Lung (tissue), 12 donors: ENCODE results near the gene MTHFD2. TPM values are rescaled to one million over a fixed set of nuclear protein-coding genes. Genes with fewer than 3 reads are reported as not detected.

ENCODE experiments used
- ATAC-seq: fragments of 200-7000 bp; cut with Tn5 transposase; one replicate; pipeline ENCODE4 v1.9.1; 2020; ENCODE audit warnings: moderate number of reproducible peaks; ENCODE audit not compliant: insufficient read depth, low FRiP score
- DNase-seq, 3 donors: peaks; one replicate each; pipeline ENCODE4 v3.0.0-alpha.2; 2013 to 2017
- H3K27ac ChIP-seq, 2 donors: one replicate each; pipeline ENCODE4 v1.5.1; 2013; ENCODE audit warnings: mild to moderate bottlenecking in 2 of 2, moderate library complexity in 2 of 2, control low read depth in 1 of 2, inconsistent platforms in 1 of 2, low read depth in 1 of 2, low read length in 1 of 2
- H3K27me3 ChIP-seq, 3 donors: one replicate each; pipeline ENCODE4 v1.5.1; 2013; ENCODE audit warnings: low read length in 2 of 3; ENCODE audit not compliant: control insufficient read depth in 3 of 3, insufficient read depth in 3 of 3
- H3K36me3 ChIP-seq, 4 donors: one replicate each; pipeline ENCODE4 v1.5.1; 2013; ENCODE audit warnings: low read length in 4 of 4, mild to moderate bottlenecking in 1 of 4, moderate library complexity in 1 of 4; ENCODE audit not compliant: control insufficient read depth in 4 of 4, insufficient read depth in 4 of 4
- H3K4me1 ChIP-seq, 5 donors: one replicate each; pipeline ENCODE4 v1.5.1; 2013; ENCODE audit warnings: low read length in 5 of 5, mild to moderate bottlenecking in 2 of 5, moderate library complexity in 1 of 5; ENCODE audit not compliant: control insufficient read depth in 5 of 5, insufficient read depth in 5 of 5
- H3K4me3 ChIP-seq: one replicate; pipeline ENCODE4 v1.5.1; 2013; ENCODE audit warnings: mild to moderate bottlenecking, control low read depth, moderate library complexity
- H3K9ac ChIP-seq, 2 donors: one replicate each; pipeline ENCODE4 v1.5.1; 2013; ENCODE audit warnings: low read length in 2 of 2, control low read depth in 1 of 2; ENCODE audit not compliant: insufficient read depth in 1 of 2
- H3K9me3 ChIP-seq, 4 donors: one replicate each; pipeline ENCODE4 v1.5.1; 2013; ENCODE audit warnings: low read length in 3 of 4, mild to moderate bottlenecking in 1 of 4, moderate library complexity in 1 of 4; ENCODE audit not compliant: control insufficient read depth in 4 of 4, insufficient read depth in 3 of 4
- CTCF ChIP-seq: IDR thresholded peaks from 2 replicates; pipeline ENCODE4 v1.5.1; 2012; ENCODE audit warnings: mild to moderate bottlenecking; ENCODE audit errors: control extremely low read depth, extremely low read depth
- WGBS, 2 donors: extraction: QIAGEN DNeasy Blood & Tissue Kit; methylation state at CpG; one replicate each; pipeline ENCODE4 v1.1.7; 2013; 5-methylcytosine and 5-hydroxymethylcytosine counted together
- polyA plus RNA-seq, 2 donors: library from polyadenylated mRNA; stranded (reverse); fragments of 200-250 nt; gene quantifications; one replicate each; pipeline ENCODE4 v1.2.1, GENCODE V29; 2013
- total RNA-seq, 2 donors: library from RNA; depleted of rRNA in 1 of 2; stranded (reverse); fragments of >200 nt in 1 of 2; gene quantifications; one replicate each; pipeline ENCODE4 v1.2.1, GENCODE V29; 2014 to 2021
- donor health status: control.
- donor health status: control.
- donor health status: Bipolar disorder and iron deficiency.
- donor health status: healthy.
- donor health status: DM: yes; HTN: yes; CAD: no.

Gene MTHFD2
- total and polyA plus RNA-seq, 4 donors: 20.9 to 88.1 (median 58.2) TPM

GRCh38 chr2:74252036-74252435 is 53.6 kb downstream of the MTHFD2 start:
- Histone ChIP-seq H3K4me3 (no peak overlapping the region), H3K27ac (no peak overlapping the region), H3K9me3 (no peaks in the 10 kb centered on the region), H3K9ac (no peak overlapping the region), H3K27me3 (no peaks in the 10 kb centered on the region), H3K4me1 (no peaks in the 10 kb centered on the region), H3K36me3 (peaks cover 0 to 10% (median 1%) of the 10 kb centered on the region in 4 donors)
- 84% methylated on average over 10 of the region's 10 CpGs for WGBS, 2 donors
- DNase-seq: no peak
- no peak for TF ChIP-seq CTCF
- ATAC-seq: no peak

GRCh38 chr2:74252862-74253261 is 54.4 kb downstream of the MTHFD2 start:
- TF ChIP-seq CTCF: no peak
- no peaks in the 10 kb centered on the region for H3K9me3 ChIP-seq
- ATAC-seq (no peak), DNase-seq (no peak)
- no peak overlapping the region for H3K27ac ChIP-seq
- peaks cover 0 to 11% (median 0%) of the 10 kb centered on the region in 4 donors for H3K36me3 ChIP-seq
- no peak overlapping the region for H3K9ac ChIP-seq
- 87% methylated on average over 9 of the region's 9 CpGs for WGBS, 2 donors
- H3K4me1 ChIP-seq: no peaks in the 10 kb centered on the region
- H3K4me3 ChIP-seq: no peak overlapping the region
- H3K27me3 ChIP-seq: no peaks in the 10 kb centered on the region

- Histone ChIP-seq H3K27ac (no peak overlapping the region), H3K27me3 (no peaks in the 10 kb centered on the region), H3K4me1 (no peaks in the 10 kb centered on the region), H3K36me3 (peaks cover 0 to 11% (median 0%) of the 10 kb centered on the region in 4 donors), H3K4me3 (no peak overlapping the region), H3K9me3 (no peaks in the 10 kb centered on the region), H3K9ac (no peak overlapping the region)
- DNase-seq (no peak), ATAC-seq (no peak)
- WGBS, 2 donors: 76 to 79% methylated on average over 7 of the region's 7 CpGs
- no peak for TF ChIP-seq CTCF
These were observed 55.0 kb downstream of the MTHFD2 start for GRCh38 chr2:74253306-74253970.

GRCh38 chr2:74253971-74254310 is 55.5 kb downstream of the MTHFD2 start:
- Histone ChIP-seq H3K9ac (no peak overlapping the region), H3K9me3 (no peaks in the 10 kb centered on the region), H3K36me3 (peaks cover 0 to 11% (median 0%) of the 10 kb centered on the region in 4 donors), H3K27ac (no peak overlapping the region), H3K27me3 (no peaks in the 10 kb centered on the region), H3K4me3 (no peak overlapping the region), H3K4me1 (no peaks in the 10 kb centered on the region)
- 86 to 94% methylated on average over 4 of the region's 4 CpGs for WGBS, 2 donors
- DNase-seq (no peak), ATAC-seq (no peak)
- TF ChIP-seq CTCF: no peak
